ENCODE measurements around the gene FAM219A. TPM values are rescaled to one million over a fixed set of nuclear protein-coding genes. Genes with fewer than 3 reads are reported as not detected.

The FAM219A gene
- total and polyA plus RNA-seq, 7 experiments from 2014 or later, result 0.67 to 14.6 (median 12.4) TPM

DNA sequence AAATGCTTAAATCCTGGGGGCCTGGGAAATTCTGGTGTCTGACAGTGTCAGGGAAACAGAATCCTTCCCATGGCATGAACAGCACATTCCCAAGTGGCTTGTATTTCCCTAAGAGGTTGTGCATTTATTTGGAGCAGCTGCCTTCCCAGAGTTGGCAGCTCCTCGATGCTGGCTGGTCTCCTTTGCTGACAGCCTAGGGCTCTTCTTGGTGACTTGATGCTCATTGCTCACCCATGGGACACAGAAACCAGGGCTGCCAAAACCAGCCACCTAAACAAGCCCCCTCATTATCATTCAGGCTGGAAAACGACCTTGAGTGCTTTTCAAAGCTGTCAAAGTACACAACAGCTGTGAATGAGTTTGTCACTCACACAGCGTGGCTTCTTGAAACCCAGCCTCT, 40.2 kb upstream of the FAM219A start:
- Histone ChIP-seq H3K27me3 (ENCODE audit: control insufficient read depth in 2 of 2, insufficient read depth in 2 of 2, low read length in 2 of 2) (no peaks in the 10 kb centered on the region), H3K36me3 (ENCODE audit: control insufficient read depth in 2 of 3, insufficient read depth in 3 of 3, low read length in 3 of 3) (no peaks in the 10 kb centered on the region), H3K4me1 (ENCODE audit: control insufficient read depth in 2 of 2, insufficient read depth in 2 of 2, low read length in 2 of 2) (no peaks in the 10 kb centered on the region), H3K4me3 (ENCODE audit: low read length) (no peak overlapping the region), H3K27ac (ENCODE audit: low read depth, low read length) (no peak overlapping the region), H3K9me3 (ENCODE audit: control insufficient read depth in 2 of 3, low read length in 3 of 3) (no peaks in the 10 kb centered on the region)
- Mint-ChIP-seq H3K4me1 (peaks cover 0 to 2% (median 0%) of the 10 kb centered on the region in 7 donors), H3K36me3 (no peaks in the 10 kb centered on the region), H3K4me3 (no peak overlapping the region), H3K27ac (no peak overlapping the region), H3K27me3 (peaks cover 0 to 16% (median 4%) of the 10 kb centered on the region in 5 donors), H3K9me3 (peaks cover 0 to 2% (median 0%) of the 10 kb centered on the region in 11 donors)
- POLR2A ChIA-PET, result no interaction called here
- ATAC-seq (no peak), DNase-seq (no peak)
- intact Hi-C loops (cut with micrococcal nuclease), result no loop called here
- CTCF ChIA-PET, result interaction anchor here (0.6 to 2.6 kb wide), 3 partner anchors 11 to 58 kb away, joined by 3 to 6 read pairs (median 4); no protein-coding TSS in a partner anchor

DNA sequence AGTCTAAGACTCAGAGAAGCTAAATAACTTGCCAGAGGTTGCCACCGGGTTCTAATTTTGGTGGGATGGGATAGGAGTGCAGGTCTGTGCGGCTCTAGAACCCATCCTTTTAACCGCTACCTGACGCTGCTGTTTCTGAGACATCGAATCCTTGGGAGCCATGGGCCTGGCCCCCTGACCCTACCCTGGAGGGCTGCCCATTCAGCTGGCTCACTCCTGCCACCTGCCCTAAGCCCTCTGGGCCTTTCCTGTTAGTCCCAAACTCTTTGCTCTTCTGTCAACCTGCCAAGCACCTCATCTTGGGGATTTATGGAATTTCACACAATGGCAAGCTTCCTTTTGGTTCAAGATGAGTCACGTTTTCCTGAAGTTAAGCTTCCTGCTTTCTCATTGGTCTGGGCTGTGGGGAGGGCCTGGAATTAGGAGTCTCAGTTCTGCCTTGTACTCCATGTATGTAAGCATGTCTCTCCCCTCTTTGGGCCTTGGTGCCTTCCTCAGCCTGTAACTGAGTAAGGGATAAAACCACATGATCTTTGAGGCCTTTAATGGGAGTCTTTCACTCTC, 37.9 kb upstream of the FAM219A start:
- Mint-ChIP-seq H3K9me3 (peaks cover 0 to 2% (median 0%) of the 10 kb centered on the region in 11 donors), H3K4me3 (no peak overlapping the region), H3K27ac (no peak overlapping the region), H3K4me1 (peaks cover 0 to 2% (median 0%) of the 10 kb centered on the region in 7 donors), H3K27me3 (peaks cover 9 to 22% (median 14%) of the 10 kb centered on the region in 5 donors), H3K36me3 (no peaks in the 10 kb centered on the region)
- no peak for DNase-seq
- Histone ChIP-seq H3K4me3 (ENCODE audit: low read length) (no peak overlapping the region), H3K4me1 (ENCODE audit: control insufficient read depth in 2 of 2, insufficient read depth in 2 of 2, low read length in 2 of 2) (no peaks in the 10 kb centered on the region), H3K27ac (ENCODE audit: low read depth, low read length) (no peak overlapping the region), H3K36me3 (ENCODE audit: control insufficient read depth in 2 of 3, insufficient read depth in 3 of 3, low read length in 3 of 3) (no peaks in the 10 kb centered on the region), H3K9me3 (ENCODE audit: control insufficient read depth in 2 of 3, low read length in 3 of 3) (no peaks in the 10 kb centered on the region), H3K27me3 (ENCODE audit: control insufficient read depth in 2 of 2, insufficient read depth in 2 of 2, low read length in 2 of 2) (no peaks in the 10 kb centered on the region)
- ChIA-PET POLR2A (no interaction called here), CTCF (interaction anchor here (0.6 to 2.6 kb wide), 4 partner anchors 30 to 164 kb away, joined by 3 to 6 read pairs (median 4); no protein-coding TSS in a partner anchor)
- no peak for ATAC-seq
- intact Hi-C loops (cut with micrococcal nuclease), result no loop called here

DNA sequence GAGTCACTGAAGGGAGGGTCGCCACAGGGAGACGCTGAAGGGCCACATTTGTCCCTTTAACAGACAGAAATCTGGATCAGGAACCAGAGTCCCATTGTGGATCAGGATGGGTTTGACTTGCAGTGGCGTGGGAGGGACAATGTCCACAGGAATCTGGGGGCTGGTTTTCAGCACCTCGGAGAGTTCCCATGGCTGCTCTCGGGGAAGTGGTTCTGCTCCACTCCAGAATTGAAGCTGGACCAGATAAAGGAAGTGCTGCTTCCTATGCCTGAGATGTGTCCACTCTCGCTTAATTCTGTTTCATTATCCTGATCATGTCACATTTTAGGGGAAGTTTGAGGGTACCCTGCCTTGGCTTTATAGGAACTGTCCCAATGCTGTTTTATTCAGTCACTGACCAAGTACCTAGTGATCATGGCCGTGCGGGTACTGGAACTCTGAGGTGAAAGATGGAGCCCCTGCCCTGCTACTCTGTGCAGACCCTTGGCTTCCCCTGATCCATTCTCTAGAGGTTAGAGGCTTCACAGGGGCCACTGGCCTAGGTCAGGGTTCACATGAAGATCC, 35.7 kb upstream of the FAM219A start:
- Histone ChIP-seq H3K36me3 (ENCODE audit: control insufficient read depth in 2 of 3, insufficient read depth in 3 of 3, low read length in 3 of 3) (no peaks in the 10 kb centered on the region), H3K27me3 (ENCODE audit: control insufficient read depth in 2 of 2, insufficient read depth in 2 of 2, low read length in 2 of 2) (no peaks in the 10 kb centered on the region), H3K27ac (ENCODE audit: low read depth, low read length) (no peak overlapping the region), H3K4me3 (ENCODE audit: low read length) (no peak overlapping the region), H3K9me3 (ENCODE audit: control insufficient read depth in 2 of 3, low read length in 3 of 3) (no peaks in the 10 kb centered on the region), H3K4me1 (ENCODE audit: control insufficient read depth in 2 of 2, insufficient read depth in 2 of 2, low read length in 2 of 2) (no peaks in the 10 kb centered on the region)
- Mint-ChIP-seq H3K36me3 (no peaks in the 10 kb centered on the region), H3K27ac (no peak overlapping the region), H3K4me1 (no peaks in the 10 kb centered on the region), H3K9me3 (peaks cover 0 to 2% (median 0%) of the 10 kb centered on the region in 11 donors), H3K27me3 (peaks cover 12 to 23% (median 13%) of the 10 kb centered on the region in 5 donors), H3K4me3 (no peak overlapping the region)
- DNase-seq (peak in 4 of 9 donors; percentile 17 to 45 (median 28)), ATAC-seq (peak; percentile 47)
- intact Hi-C loops (cut with micrococcal nuclease), result no loop called here
- POLR2A ChIA-PET, result no interaction called here
- CTCF ChIA-PET, result no interaction called here

DNA sequence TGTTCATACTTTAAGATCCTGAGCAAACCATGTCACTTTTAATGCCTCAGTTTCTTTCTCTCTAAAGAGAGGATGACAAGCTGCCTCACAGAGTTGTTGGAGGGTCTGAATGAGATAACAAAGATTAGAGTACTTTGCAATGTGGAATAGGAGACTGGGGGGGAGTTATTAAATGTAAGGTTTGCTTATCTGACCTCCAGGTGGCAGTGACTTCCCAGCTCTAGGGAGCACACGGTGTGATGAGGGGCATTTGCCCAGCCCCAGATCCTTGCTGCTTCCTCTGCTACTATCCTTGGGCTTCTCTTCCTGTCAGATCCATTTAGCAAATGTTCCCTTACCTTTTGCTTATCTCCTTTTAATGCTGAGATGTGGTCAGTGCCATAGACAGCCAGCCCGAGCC, 33.7 kb upstream of the FAM219A start:
- Histone ChIP-seq H3K27me3 (ENCODE audit: control insufficient read depth in 2 of 2, insufficient read depth in 2 of 2, low read length in 2 of 2) (no peaks in the 10 kb centered on the region), H3K9me3 (ENCODE audit: control insufficient read depth in 2 of 3, low read length in 3 of 3) (no peaks in the 10 kb centered on the region), H3K27ac (ENCODE audit: low read depth, low read length) (no peak overlapping the region), H3K36me3 (ENCODE audit: control insufficient read depth in 2 of 3, insufficient read depth in 3 of 3, low read length in 3 of 3) (no peaks in the 10 kb centered on the region), H3K4me3 (ENCODE audit: low read length) (no peak overlapping the region), H3K4me1 (ENCODE audit: control insufficient read depth in 2 of 2, insufficient read depth in 2 of 2, low read length in 2 of 2) (no peaks in the 10 kb centered on the region)
- ATAC-seq, result no peak
- Mint-ChIP-seq H3K36me3 (no peaks in the 10 kb centered on the region), H3K4me3 (no peak overlapping the region), H3K4me1 (no peaks in the 10 kb centered on the region), H3K27me3 (peaks cover 13 to 34% (median 20%) of the 10 kb centered on the region in 5 donors), H3K27ac (no peak overlapping the region), H3K9me3 (peaks cover 0 to 2% (median 0%) of the 10 kb centered on the region in 11 donors)
- CTCF ChIA-PET, result no interaction called here
- POLR2A ChIA-PET, result no interaction called here
- intact Hi-C loops (cut with micrococcal nuclease), result no loop called here
- DNase-seq, result no peak

DNA sequence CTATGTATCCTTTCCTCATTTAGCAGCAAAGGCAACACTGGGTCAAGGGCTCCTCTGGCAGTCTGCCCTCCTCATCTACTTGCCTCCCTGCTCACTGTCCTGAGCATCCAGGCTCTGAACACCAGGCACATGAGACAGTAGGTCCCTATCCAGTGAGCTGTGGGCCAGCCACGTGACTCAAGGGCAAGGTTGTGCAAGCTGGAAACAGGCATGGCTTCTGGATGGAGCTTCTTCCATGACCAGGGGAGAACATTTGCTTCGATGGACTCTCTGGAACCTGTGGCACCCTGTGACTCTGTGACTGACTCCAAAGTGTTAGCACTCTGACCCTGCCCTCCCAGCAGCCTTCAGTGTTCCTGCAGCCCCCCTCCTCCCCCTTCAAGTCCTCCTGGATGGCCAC, 33.2 kb upstream of the FAM219A start:
- POLR2A ChIA-PET, result no interaction called here
- no peak overlapping the region for H3K27ac ChIP-seq (ENCODE audit: low read depth, low read length)
- H3K36me3 Mint-ChIP-seq, result no peaks in the 10 kb centered on the region
- no peaks in the 10 kb centered on the region for H3K36me3 ChIP-seq (ENCODE audit: control insufficient read depth in 2 of 3, insufficient read depth in 3 of 3, low read length in 3 of 3)
- CTCF ChIA-PET, result no interaction called here
- peaks cover 15 to 34% (median 20%) of the 10 kb centered on the region in 5 donors for H3K27me3 Mint-ChIP-seq
- no peaks in the 10 kb centered on the region for H3K4me1 Mint-ChIP-seq
- H3K27me3 ChIP-seq (ENCODE audit: control insufficient read depth in 2 of 2, insufficient read depth in 2 of 2, low read length in 2 of 2), result no peaks in the 10 kb centered on the region
- H3K4me3 ChIP-seq (ENCODE audit: low read length), result no peak overlapping the region
- DNase-seq, result no peak
- H3K4me3 Mint-ChIP-seq, result no peak overlapping the region
- intact Hi-C loops (cut with micrococcal nuclease), result no loop called here
- H3K9me3 ChIP-seq (ENCODE audit: control insufficient read depth in 2 of 3, low read length in 3 of 3), result no peaks in the 10 kb centered on the region
- no peak overlapping the region for H3K27ac Mint-ChIP-seq
- ATAC-seq, result no peak
- no peaks in the 10 kb centered on the region for H3K4me1 ChIP-seq (ENCODE audit: control insufficient read depth in 2 of 2, insufficient read depth in 2 of 2, low read length in 2 of 2)
- H3K9me3 Mint-ChIP-seq, result peaks cover 0 to 2% (median 0%) of the 10 kb centered on the region in 11 donors

DNA sequence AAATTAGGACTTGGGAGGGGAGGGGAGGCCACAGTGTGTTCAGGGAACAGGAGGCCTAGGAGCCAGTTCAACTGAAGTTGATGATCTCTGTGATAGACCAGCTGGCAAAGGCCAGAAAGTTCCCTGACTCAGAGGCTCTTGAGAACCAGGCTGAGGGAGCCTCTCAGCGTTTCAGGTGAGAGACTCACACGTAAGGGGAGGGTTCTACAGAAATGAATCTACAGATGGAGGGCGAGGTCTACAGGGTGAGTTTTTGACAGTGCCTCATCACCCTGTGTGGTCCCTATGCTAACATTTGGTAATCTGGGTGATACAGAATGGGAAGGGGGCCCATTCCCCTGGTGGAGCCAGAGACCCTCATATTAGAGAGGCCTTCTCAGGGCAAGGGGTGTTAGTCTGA, 32.4 kb upstream of the FAM219A start:
- no peak overlapping the region for H3K27ac ChIP-seq (ENCODE audit: low read depth, low read length)
- H3K36me3 ChIP-seq (ENCODE audit: control insufficient read depth in 2 of 3, insufficient read depth in 3 of 3, low read length in 3 of 3), result no peaks in the 10 kb centered on the region
- H3K27me3 ChIP-seq (ENCODE audit: control insufficient read depth in 2 of 2, insufficient read depth in 2 of 2, low read length in 2 of 2), result no peaks in the 10 kb centered on the region
- intact Hi-C loops (cut with micrococcal nuclease), result no loop called here
- H3K4me1 ChIP-seq (ENCODE audit: control insufficient read depth in 2 of 2, insufficient read depth in 2 of 2, low read length in 2 of 2), result no peaks in the 10 kb centered on the region
- H3K36me3 Mint-ChIP-seq, result no peaks in the 10 kb centered on the region
- ChIA-PET CTCF (interaction anchor here (0.6 to 1.5 kb wide), 2 partner anchors 10 to 23 kb away, joined by 3 to 6 read pairs; no protein-coding TSS in a partner anchor), POLR2A (no interaction called here)
- peaks cover 0 to 2% (median 0%) of the 10 kb centered on the region in 11 donors for H3K9me3 Mint-ChIP-seq
- ATAC-seq, result no peak
- H3K27me3 Mint-ChIP-seq, result peaks cover 15 to 34% (median 20%) of the 10 kb centered on the region in 5 donors
- no peak overlapping the region for H3K4me3 ChIP-seq (ENCODE audit: low read length)
- H3K27ac Mint-ChIP-seq, result no peak overlapping the region
- H3K4me3 Mint-ChIP-seq, result no peak overlapping the region
- H3K4me1 Mint-ChIP-seq, result no peaks in the 10 kb centered on the region
- DNase-seq, result no peak
- no peaks in the 10 kb centered on the region for H3K9me3 ChIP-seq (ENCODE audit: control insufficient read depth in 2 of 3, low read length in 3 of 3)

DNA sequence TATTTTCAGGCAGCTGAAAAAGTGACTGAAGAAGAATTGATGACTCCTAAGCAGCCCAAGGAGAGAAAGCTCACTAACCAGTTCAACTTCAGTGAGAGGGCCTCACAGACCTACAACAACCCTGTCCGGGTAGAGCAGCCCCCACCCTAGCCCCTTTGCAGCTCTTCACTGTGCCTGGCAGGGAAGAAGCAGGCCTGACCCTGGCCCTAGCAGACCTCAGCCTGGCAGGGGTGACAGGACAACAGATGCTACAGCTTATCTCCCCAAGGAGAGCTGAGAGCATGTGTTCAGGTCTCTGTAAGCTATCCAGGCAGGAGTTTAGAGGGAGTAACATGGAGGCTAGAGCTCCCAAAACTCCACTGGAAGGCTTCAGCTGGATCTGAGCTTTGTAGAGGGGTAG, 32.0 kb upstream of the FAM219A start:
- intact Hi-C loops (cut with micrococcal nuclease), result no loop called here
- H3K4me1 ChIP-seq (ENCODE audit: control insufficient read depth in 2 of 2, insufficient read depth in 2 of 2, low read length in 2 of 2), result no peaks in the 10 kb centered on the region
- ChIA-PET CTCF (interaction anchor here (0.6 to 1.5 kb wide), 2 partner anchors 10 to 23 kb away, joined by 3 to 6 read pairs; no protein-coding TSS in a partner anchor), POLR2A (no interaction called here)
- no peak overlapping the region for H3K4me3 Mint-ChIP-seq
- no peaks in the 10 kb centered on the region for H3K9me3 ChIP-seq (ENCODE audit: control insufficient read depth in 2 of 3, low read length in 3 of 3)
- H3K36me3 ChIP-seq (ENCODE audit: control insufficient read depth in 2 of 3, insufficient read depth in 3 of 3, low read length in 3 of 3), result no peaks in the 10 kb centered on the region
- no peak overlapping the region for H3K4me3 ChIP-seq (ENCODE audit: low read length)
- H3K27me3 Mint-ChIP-seq, result peaks cover 15 to 34% (median 23%) of the 10 kb centered on the region in 5 donors
- no peaks in the 10 kb centered on the region for H3K36me3 Mint-ChIP-seq
- DNase-seq (no peak), ATAC-seq (no peak)
- no peak overlapping the region for H3K27ac Mint-ChIP-seq
- H3K27ac ChIP-seq (ENCODE audit: low read depth, low read length), result no peak overlapping the region
- H3K9me3 Mint-ChIP-seq, result peaks cover 0 to 2% (median 0%) of the 10 kb centered on the region in 11 donors
- H3K27me3 ChIP-seq (ENCODE audit: control insufficient read depth in 2 of 2, insufficient read depth in 2 of 2, low read length in 2 of 2), result no peaks in the 10 kb centered on the region
- H3K4me1 Mint-ChIP-seq, result no peaks in the 10 kb centered on the region

All from naive thymus-derived CD4-positive, alpha-beta T cell (primary cell).